Measurements from ENCODE around the gene PDLIM5. TPM values are rescaled to one million over a fixed set of nuclear protein-coding genes. Genes with fewer than 3 reads are reported as not detected.

PDLIM5 gene
- total RNA-seq, 1 experiment from 2014 or later: 23.3 TPM

GRCh38 chr4:94426783-94427182 lies 25.0 kb upstream of the PDLIM5 start:
- DNase-seq (ENCODE audit: low read depth): no peak

GRCh38 chr4:94428884-94429283 lies 22.9 kb upstream of the PDLIM5 start:
- no peak for DNase-seq (ENCODE audit: low read depth)

GRCh38 chr4:94430406-94430805 lies 21.3 kb upstream of the PDLIM5 start:
- no peak for DNase-seq (ENCODE audit: low read depth)

- DNase-seq (ENCODE audit: low read depth): no peak
Measured at GRCh38 chr4:94431388-94431787, 20.4 kb upstream of the PDLIM5 start.

GRCh38 chr4:94434505-94434904 lies 17.2 kb upstream of the PDLIM5 start:
- no peak for DNase-seq (ENCODE audit: low read depth)

GRCh38 chr4:94435874-94436273 lies 15.9 kb upstream of the PDLIM5 start:
- no peak for DNase-seq (ENCODE audit: low read depth)

GRCh38 chr4:94436512-94436911 lies 15.2 kb upstream of the PDLIM5 start:
- no peak for DNase-seq (ENCODE audit: low read depth)

GRCh38 chr4:94439606-94440005 lies 12.1 kb upstream of the PDLIM5 start:
- DNase-seq (ENCODE audit: low read depth): no peak

GRCh38 chr4:94441838-94442237 lies 9.9 kb upstream of the PDLIM5 start:
- DNase-seq (ENCODE audit: low read depth): no peak

GRCh38 chr4:94442251-94442650 lies 9.5 kb upstream of the PDLIM5 start:
- DNase-seq (ENCODE audit: low read depth): no peak

- peak; percentile 5 for DNase-seq (ENCODE audit: low read depth)
Measured at GRCh38 chr4:94446386-94446785, 5.4 kb upstream of the PDLIM5 start.

- no peak for DNase-seq (ENCODE audit: low read depth)
Measured at GRCh38 chr4:94447754-94448411, 3.9 kb upstream of the PDLIM5 start.

GRCh38 chr4:94448815-94449375 lies 2.8 kb upstream of the PDLIM5 start:
- DNase-seq (ENCODE audit: low read depth): no peak

- DNase-seq (ENCODE audit: low read depth): no peak
Measured at GRCh38 chr4:94451051-94451694, 569 bp upstream of the PDLIM5 start.

GRCh38 chr4:94452476-94453371 lies 982 bp downstream of the PDLIM5 start:
- DNase-seq (ENCODE audit: low read depth): peak; percentile 80

- DNase-seq (ENCODE audit: low read depth): no peak
Measured at GRCh38 chr4:94453391-94453963, 1.7 kb downstream of the PDLIM5 start.

GRCh38 chr4:94454405-94454804 lies 2.7 kb downstream of the PDLIM5 start:
- no peak for DNase-seq (ENCODE audit: low read depth)

- peak; percentile 36 for DNase-seq (ENCODE audit: low read depth)
Measured at GRCh38 chr4:94455081-94455480, 3.3 kb downstream of the PDLIM5 start.

GRCh38 chr4:94457692-94458106 lies 6.0 kb downstream of the PDLIM5 start:
- no peak for DNase-seq (ENCODE audit: low read depth)

GRCh38 chr4:94458682-94459081 lies 6.9 kb downstream of the PDLIM5 start:
- no peak for DNase-seq (ENCODE audit: low read depth)

GRCh38 chr4:94459462-94460161 lies 7.9 kb downstream of the PDLIM5 start:
- DNase-seq (ENCODE audit: low read depth): no peak

All from Daoy (cell line).